Activated CD4-positive, alpha-beta T cell treated with anti-CD3 and anti-CD28 coated beads, Interleukin-2, amount 10 ng/mL, durations not matched to agents 24 days and 14 days (primary cell): Measurements from ENCODE around the gene ROBO2. TPM values are rescaled to one million over a fixed set of nuclear protein-coding genes. Genes with fewer than 3 reads are reported as not detected.

Experiments used
- DNase-seq: peaks from one replicate; pipeline ENCODE4 v3.0.0; 2022
- H3K27ac Mint-ChIP-seq: one replicate; pipeline ENCODE4 v1.8.0; 2022; ENCODE audit warnings: mild to moderate bottlenecking, mixed read lengths
- H3K27me3 Mint-ChIP-seq: one replicate; pipeline ENCODE4 v1.8.0; 2022; ENCODE audit warnings: mixed read lengths
- H3K36me3 Mint-ChIP-seq: one replicate; pipeline ENCODE4 v1.8.0; 2022; ENCODE audit warnings: low read depth, mild to moderate bottlenecking, mixed read lengths
- H3K4me1 Mint-ChIP-seq: one replicate; pipeline ENCODE4 v1.8.0; 2021; ENCODE audit warnings: mixed read lengths
- H3K4me3 Mint-ChIP-seq: one replicate; pipeline ENCODE4 v1.8.0; 2022; ENCODE audit warnings: mild to moderate bottlenecking, moderate library complexity, mixed read lengths
- H3K9me3 Mint-ChIP-seq: one replicate; pipeline ENCODE4 v1.8.0; 2021; ENCODE audit warnings: mixed read lengths
- intact Hi-C: fragments of 100-400 bp; cut with micrococcal nuclease; formaldehyde crosslinking; loops from one replicate; pipeline ENCODE4 v1.15.1; 2023
- total RNA-seq: library from RNA; stranded (reverse); gene quantifications from 2 replicates; pipeline ENCODE4 v1.2.3, GENCODE V29; 2022

Gene ROBO2
- total RNA-seq, 1 donor from 2014 or later, result not detected

DNA sequence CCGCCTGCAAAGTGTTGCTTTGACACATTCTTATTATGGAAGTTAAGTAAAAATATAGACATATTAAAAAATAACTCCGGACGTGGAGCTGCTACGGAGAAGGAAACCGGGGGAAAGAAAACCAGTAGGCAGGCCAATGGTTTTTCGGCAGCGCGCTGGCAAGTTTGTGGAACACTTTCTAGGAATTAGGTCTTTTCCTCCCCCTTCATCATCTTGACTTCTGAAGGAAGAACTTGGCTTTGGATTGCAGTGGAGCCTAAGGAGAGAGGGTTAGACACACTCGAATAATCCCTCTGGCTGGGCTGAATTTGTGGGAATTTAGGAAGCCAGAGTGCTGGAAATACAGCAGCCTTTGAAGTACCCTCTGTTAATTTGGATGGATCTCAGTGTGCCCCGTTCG is 317 bp downstream of the ROBO2 start:
- intact Hi-C loops, result no loop called here
- Mint-ChIP-seq H3K9me3 (no peaks in the 10 kb centered on the region), H3K4me3 (no peak overlapping the region)

DNA sequence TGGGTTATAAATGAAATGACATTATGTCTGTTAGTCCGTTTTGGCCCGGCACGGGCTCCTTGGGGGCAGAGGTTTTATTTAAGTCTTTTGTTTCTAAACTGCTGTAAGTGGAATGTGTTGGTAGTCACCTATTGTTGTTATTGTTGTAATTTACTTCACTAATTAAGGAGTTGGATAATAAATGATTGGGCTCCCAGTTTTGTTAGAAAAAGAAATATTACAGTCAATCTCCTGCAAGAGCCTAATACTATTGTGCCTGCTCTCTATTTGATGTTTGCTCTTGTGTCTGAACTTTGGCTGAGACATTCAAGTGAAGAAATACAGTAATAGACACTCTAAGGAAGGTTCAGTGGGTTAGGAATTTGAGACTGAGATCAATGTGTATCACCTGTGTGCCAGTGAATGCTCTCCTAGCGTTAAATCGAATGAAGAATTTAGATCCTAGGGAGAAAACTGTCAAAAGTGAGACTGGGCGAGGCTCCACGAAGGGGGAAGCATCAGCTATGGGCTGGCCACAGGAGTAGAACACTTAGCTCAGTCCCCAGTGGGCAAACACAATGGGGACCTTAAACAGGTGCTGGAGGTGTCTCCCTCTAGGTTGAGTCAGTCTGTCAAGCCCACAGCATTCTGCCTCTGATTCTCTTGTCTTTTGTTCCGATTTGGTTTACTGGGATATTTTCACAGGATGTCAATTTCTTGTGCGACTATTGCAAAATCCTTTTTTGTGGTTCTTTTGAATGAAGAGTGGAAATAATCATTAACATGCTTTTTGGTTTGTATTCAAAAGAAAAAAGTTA is 1.2 kb downstream of the ROBO2 start:
- H3K27me3 Mint-ChIP-seq, result peaks cover 31% of the 10 kb centered on the region
- no peak for DNase-seq
- H3K4me3 Mint-ChIP-seq, result no peak overlapping the region
- H3K36me3 Mint-ChIP-seq, result no peaks in the 10 kb centered on the region
- intact Hi-C loops, result no loop called here
- H3K27ac Mint-ChIP-seq, result no peak overlapping the region
- no peaks in the 10 kb centered on the region for H3K9me3 Mint-ChIP-seq
- no peaks in the 10 kb centered on the region for H3K4me1 Mint-ChIP-seq

More for the DNA sequence above, 317 bp downstream of the ROBO2 start:
- DNase-seq, result no peak
- Mint-ChIP-seq H3K4me1 (no peaks in the 10 kb centered on the region), H3K27ac (no peak overlapping the region), H3K36me3 (no peaks in the 10 kb centered on the region), H3K27me3 (peaks cover 31% of the 10 kb centered on the region)

DNA sequence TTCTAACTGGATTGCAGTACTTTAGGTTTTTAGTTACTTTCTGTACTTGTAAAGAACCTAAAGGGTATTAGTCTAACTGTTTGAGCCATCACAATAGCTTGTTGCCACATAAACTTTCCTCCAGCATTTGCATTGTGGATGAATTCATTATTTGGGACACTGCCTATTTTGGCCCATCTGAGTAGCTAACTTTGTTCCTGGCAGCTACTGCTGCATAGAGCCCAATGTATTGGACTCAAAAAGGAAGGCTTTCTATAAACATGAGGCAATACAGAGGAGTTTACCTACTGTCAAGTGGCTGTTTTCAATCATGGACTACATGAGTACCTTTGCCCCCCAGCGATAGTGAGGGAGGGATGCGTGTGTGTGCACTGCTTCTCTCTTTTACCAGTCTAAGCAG is 1.9 kb downstream of the ROBO2 start:
- H3K27ac Mint-ChIP-seq, result no peak overlapping the region
- no peaks in the 10 kb centered on the region for H3K9me3 Mint-ChIP-seq
- no peaks in the 10 kb centered on the region for H3K4me1 Mint-ChIP-seq
- peaks cover 31% of the 10 kb centered on the region for H3K27me3 Mint-ChIP-seq
- H3K4me3 Mint-ChIP-seq, result no peak overlapping the region
- H3K36me3 Mint-ChIP-seq, result no peaks in the 10 kb centered on the region
- DNase-seq, result no peak
- intact Hi-C loops, result no loop called here

DNA sequence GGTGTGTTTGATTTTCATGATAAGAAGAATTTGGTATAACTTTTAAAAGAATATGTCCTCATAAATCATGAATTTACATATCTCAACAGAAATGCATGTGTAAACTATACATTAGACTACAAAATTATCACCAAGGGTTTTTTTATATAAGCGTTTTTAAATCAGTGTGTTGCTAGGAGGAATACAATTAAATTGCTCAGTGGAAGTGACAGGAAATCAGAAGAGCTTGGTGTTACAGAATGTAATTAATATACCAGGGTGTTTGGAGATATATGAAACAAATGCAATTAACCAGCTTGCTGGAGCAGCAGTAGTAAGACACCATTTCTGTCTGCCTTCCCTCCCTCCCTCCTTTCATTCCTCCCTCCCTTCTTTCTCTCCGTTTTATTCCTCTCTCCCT is 2.4 kb downstream of the ROBO2 start:
- no peaks in the 10 kb centered on the region for H3K4me1 Mint-ChIP-seq
- no peak for DNase-seq
- H3K4me3 Mint-ChIP-seq, result no peak overlapping the region
- H3K36me3 Mint-ChIP-seq, result no peaks in the 10 kb centered on the region
- intact Hi-C loops, result no loop called here
- H3K9me3 Mint-ChIP-seq, result no peaks in the 10 kb centered on the region
- H3K27ac Mint-ChIP-seq, result no peak overlapping the region
- peaks cover 30% of the 10 kb centered on the region for H3K27me3 Mint-ChIP-seq

DNA sequence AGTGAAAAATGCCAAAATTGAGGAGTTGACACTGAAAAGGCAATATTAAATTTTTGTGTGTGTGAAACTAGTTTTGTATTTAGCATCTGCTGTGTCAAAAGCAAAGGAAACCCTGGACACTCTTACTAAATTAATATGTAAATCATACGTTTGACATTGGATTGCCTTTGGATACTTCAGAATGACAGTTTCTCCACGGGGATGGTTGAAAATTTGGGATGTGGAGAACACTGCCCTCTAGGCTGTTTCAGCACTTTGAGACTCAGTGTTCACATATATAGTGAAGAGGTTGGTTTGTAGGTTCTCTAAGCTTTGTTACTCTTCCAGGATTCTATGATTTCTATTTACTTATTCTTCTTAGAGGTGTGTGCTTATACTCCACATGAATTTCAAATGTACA is 3.0 kb downstream of the ROBO2 start:
- Mint-ChIP-seq H3K36me3 (no peaks in the 10 kb centered on the region), H3K27ac (no peak overlapping the region), H3K27me3 (peaks cover 25% of the 10 kb centered on the region), H3K4me3 (no peak overlapping the region), H3K4me1 (no peaks in the 10 kb centered on the region), H3K9me3 (no peaks in the 10 kb centered on the region)
- no peak for DNase-seq
- intact Hi-C loops, result no loop called here

DNA sequence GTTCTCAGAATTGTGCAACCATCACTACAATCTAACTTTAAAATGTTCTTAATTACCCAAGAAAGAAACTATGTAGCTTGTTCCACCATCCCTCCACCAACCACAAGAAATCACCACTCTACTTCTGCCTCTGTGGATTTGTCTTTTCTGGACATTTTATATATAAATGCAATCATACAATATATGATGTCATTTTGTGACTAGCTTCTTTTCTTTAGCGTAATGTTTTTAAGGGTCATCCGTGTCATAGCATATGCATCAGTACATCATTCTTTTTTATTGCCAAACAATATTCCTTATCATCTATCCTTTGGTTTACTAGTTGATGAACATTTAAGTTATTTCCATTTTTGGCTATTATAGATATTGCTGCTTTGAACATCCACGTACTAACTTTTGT is 5.8 kb downstream of the ROBO2 start:
- no peak overlapping the region for H3K4me3 Mint-ChIP-seq
- no peak for DNase-seq
- peaks cover 5% of the 10 kb centered on the region for H3K27me3 Mint-ChIP-seq
- H3K4me1 Mint-ChIP-seq, result no peaks in the 10 kb centered on the region
- intact Hi-C loops, result no loop called here
- H3K36me3 Mint-ChIP-seq, result no peaks in the 10 kb centered on the region
- H3K9me3 Mint-ChIP-seq, result no peaks in the 10 kb centered on the region
- H3K27ac Mint-ChIP-seq, result no peak overlapping the region

DNA sequence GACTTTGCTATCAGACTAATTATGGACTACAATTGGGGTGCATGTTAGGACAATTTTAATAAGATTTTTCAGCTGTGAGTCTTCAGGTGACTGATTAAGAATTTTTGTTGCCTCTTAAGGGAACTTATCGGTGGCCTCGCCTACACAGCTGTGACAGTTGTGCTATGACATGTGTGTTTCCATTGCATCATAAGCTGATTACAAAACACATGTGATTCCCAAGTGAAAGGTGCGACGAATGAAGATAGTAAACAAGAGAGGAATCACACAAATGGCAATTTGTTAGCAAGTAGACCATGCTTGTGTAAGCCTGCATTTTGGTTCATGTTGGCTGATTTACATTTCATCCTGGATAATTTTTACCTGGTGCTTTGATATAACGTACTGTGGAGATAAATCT is 8.3 kb downstream of the ROBO2 start:
- Mint-ChIP-seq H3K4me1 (no peaks in the 10 kb centered on the region), H3K4me3 (no peak overlapping the region), H3K27ac (no peak overlapping the region), H3K9me3 (no peaks in the 10 kb centered on the region), H3K27me3 (no peaks in the 10 kb centered on the region), H3K36me3 (no peaks in the 10 kb centered on the region)
- intact Hi-C loops, result no loop called here
- no peak for DNase-seq

DNA sequence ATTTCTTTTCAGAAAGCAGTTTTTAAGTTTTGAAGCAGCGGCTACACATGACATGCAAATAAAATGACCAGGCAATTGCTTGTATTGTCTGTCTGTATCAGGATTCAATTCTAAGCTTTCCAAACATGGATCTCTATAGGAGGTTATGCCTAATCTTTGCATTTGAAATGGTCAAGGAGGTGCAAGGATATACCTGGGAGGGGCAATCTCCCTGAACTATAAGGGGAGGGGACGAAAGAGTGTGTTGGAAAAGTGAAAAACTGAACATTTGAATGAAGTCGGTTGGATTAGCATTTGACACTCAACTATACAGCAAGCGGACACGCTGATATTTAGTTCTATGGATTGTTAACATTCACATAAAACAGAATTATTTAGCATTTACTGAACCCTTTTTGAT is 11.7 kb downstream of the ROBO2 start:
- Mint-ChIP-seq H3K27ac (no peak overlapping the region), H3K4me1 (no peaks in the 10 kb centered on the region), H3K9me3 (no peaks in the 10 kb centered on the region), H3K27me3 (no peaks in the 10 kb centered on the region), H3K36me3 (no peaks in the 10 kb centered on the region), H3K4me3 (no peak overlapping the region)
- no peak for DNase-seq
- intact Hi-C loops, result no loop called here

DNA sequence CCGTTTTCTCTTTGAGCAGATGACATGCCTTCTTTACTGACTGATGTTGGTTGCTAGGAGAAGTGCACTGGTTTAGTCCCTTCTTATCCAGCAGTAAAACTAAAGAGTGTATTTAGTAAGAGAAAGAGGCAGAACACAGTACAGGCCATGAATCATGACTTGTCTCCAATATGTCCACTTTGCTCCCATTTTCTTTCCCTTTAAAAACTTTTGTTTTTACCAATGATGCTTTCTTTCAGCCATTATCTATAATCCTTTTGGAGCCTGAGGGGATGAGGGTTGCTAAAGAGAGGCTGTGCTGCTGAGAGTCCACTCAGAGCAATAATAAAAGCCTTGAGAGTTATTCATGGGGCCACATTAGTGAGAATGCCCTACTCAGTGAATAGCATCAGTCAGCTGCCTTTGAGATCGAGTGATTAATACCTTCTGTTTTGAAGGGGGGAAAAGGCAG is 12.2 kb downstream of the ROBO2 start:
- Mint-ChIP-seq H3K36me3 (no peaks in the 10 kb centered on the region), H3K27ac (no peak overlapping the region), H3K27me3 (no peaks in the 10 kb centered on the region), H3K4me3 (no peak overlapping the region), H3K9me3 (no peaks in the 10 kb centered on the region), H3K4me1 (no peaks in the 10 kb centered on the region)
- no peak for DNase-seq
- intact Hi-C loops, result no loop called here

DNA sequence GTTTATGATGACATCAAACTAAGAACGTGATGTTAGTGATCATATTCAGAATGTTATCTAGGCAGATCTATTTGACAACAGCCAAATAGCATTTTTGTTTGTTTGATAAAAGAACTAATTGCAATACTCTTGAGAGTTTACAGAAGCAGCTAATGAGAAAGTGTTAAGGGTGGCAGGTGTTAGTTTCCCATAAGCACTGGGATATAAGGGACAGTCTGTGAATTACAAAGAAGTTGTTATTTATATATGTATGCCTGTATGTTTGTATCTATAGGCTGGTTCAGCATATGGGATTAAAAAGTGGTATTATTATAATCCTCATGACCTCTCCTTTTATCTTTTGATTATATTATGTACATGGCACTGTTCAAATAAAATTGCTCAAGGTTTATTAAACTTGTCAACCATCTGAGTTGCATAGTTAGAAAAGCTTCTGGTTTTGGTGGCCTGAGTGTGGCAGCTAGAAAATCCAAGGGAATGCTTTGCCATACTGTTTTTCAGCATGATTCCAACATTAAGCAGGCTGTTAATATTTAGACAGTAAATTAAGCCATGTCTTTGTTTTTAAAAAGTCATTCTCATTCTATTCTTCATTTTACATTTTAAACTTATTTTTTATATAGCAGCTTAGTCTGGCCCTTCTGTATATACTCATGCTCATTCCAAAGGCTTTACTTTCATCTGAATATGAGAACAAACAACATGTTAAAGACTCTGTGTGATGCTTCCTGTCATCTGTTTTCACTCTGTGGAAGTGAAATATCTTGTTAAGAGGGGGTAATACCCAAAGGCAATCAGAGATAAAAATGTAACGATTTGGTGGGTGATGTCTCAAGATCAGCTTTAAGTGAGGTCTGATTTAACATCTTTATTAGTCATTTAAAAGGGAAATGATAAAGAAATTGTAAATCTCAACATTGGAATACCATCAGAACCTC is 13.1 kb downstream of the ROBO2 start:
- intact Hi-C loops, result no loop called here
- Mint-ChIP-seq H3K27ac (no peak overlapping the region), H3K4me3 (no peak overlapping the region), H3K36me3 (no peaks in the 10 kb centered on the region), H3K4me1 (no peaks in the 10 kb centered on the region), H3K27me3 (no peaks in the 10 kb centered on the region), H3K9me3 (no peaks in the 10 kb centered on the region)
- no peak for DNase-seq

DNA sequence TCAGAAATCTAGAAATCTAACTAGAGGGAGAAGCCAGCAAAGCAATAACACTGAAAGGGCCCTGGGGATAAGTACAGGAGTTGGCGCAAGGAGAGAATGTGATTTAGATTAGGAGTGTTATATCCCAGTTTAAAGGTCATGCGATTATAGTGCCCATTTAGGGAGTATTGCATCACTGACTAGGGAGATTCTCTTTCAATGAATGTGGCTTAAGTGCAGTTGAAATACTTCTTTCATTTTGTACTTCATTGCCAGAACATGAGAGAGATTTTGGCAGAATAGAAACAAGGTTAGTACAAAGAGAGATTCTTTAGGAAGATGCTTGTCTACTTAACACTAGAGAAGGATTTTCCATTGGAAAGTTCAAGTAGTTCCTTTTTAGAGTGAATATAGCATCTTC is 13.9 kb downstream of the ROBO2 start:
- no peaks in the 10 kb centered on the region for H3K36me3 Mint-ChIP-seq
- no peak for DNase-seq
- H3K27ac Mint-ChIP-seq, result no peak overlapping the region
- no peaks in the 10 kb centered on the region for H3K27me3 Mint-ChIP-seq
- no peak overlapping the region for H3K4me3 Mint-ChIP-seq
- intact Hi-C loops, result no loop called here
- no peaks in the 10 kb centered on the region for H3K9me3 Mint-ChIP-seq
- no peaks in the 10 kb centered on the region for H3K4me1 Mint-ChIP-seq

DNA sequence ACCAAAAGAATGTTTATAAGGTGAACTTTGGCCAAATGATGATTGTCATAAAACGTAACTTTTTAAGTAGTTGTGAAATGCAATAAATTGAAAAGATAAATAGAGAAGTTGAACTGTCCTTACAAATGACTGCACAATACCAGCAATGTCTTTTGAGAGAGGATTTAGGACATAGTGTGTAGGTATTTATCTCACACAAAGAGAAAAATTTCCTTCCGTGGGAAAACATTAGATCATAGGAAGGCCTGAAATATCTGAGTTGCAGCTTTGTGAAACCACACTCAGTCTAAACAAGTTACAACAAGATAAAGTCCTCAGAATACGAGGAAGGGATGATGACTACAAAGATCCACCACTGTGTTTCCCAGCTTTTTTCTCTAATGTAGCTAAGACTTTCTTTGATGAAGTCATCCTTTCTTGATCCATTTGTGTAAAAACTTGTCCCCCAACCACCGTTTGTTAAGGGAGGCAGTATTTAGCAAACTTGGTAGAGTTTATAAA is 16.0 kb downstream of the ROBO2 start:
- Mint-ChIP-seq H3K27me3 (no peaks in the 10 kb centered on the region), H3K36me3 (no peaks in the 10 kb centered on the region), H3K4me1 (no peaks in the 10 kb centered on the region), H3K4me3 (no peak overlapping the region), H3K27ac (no peak overlapping the region), H3K9me3 (peaks cover 11% of the 10 kb centered on the region)
- DNase-seq, result no peak
- intact Hi-C loops, result no loop called here

DNA sequence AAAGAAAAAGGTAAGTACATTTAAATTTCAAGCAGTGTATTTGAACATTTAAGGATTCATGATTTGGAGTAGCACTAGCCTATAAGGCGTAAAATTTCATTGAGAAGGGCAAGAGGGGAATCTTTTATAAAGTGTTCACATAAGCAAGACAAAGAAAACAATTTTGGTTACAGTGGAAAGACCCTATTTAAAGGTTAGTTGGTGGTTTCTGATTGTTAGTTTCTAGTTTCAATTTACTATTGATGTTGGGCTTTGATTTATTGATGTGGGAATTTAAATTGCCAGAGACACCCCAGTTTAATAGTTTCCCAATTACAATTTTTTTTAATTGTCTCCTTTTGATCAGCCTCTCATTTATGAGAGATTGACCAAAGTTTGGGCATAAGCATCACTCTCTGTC is 19.5 kb downstream of the ROBO2 start:
- intact Hi-C loops, result no loop called here
- Mint-ChIP-seq H3K27me3 (no peaks in the 10 kb centered on the region), H3K4me1 (no peaks in the 10 kb centered on the region), H3K36me3 (no peaks in the 10 kb centered on the region), H3K9me3 (peaks cover 14% of the 10 kb centered on the region), H3K4me3 (no peak overlapping the region), H3K27ac (no peak overlapping the region)
- no peak for DNase-seq

DNA sequence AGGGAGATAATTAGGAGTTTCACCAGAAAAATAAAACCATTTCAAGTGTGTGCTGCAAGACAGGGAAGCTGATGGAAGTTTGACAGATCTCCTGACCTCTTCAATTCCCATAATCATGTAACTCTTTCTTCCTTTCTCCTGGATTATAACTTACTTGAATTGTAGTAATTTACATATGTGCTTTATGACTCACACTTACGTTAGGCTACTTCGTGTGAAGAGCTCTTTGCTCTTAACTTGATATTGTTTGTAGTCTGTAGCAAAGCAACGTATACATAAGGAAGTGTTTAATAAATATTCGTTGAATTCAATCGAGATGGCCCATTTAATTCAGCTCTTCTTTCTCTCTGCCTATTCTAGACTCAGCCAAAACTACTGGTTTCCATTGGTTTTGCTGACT is 23.5 kb downstream of the ROBO2 start:
- Mint-ChIP-seq H3K36me3 (no peaks in the 10 kb centered on the region), H3K27ac (no peak overlapping the region), H3K4me1 (no peaks in the 10 kb centered on the region), H3K27me3 (no peaks in the 10 kb centered on the region), H3K4me3 (no peak overlapping the region), H3K9me3 (peaks cover 14% of the 10 kb centered on the region)
- DNase-seq, result no peak
- intact Hi-C loops, result no loop called here
